ENCODE measurements around the gene SSBP1. TPM values are rescaled to one million over a fixed set of nuclear protein-coding genes. Genes with fewer than 3 reads are reported as not detected.
"Not testable (repeated sequence)": the region's sequence is repeated elsewhere in the genome, so short reads cannot be mapped to it uniquely, and the experiment has no call there.

The SSBP1 gene
- total and polyA plus RNA-seq, 2 of the 8 experiments (the other 6 are each of a cell fraction or from before 2014, with no cell fraction given): 136 to 254 TPM

DNA sequence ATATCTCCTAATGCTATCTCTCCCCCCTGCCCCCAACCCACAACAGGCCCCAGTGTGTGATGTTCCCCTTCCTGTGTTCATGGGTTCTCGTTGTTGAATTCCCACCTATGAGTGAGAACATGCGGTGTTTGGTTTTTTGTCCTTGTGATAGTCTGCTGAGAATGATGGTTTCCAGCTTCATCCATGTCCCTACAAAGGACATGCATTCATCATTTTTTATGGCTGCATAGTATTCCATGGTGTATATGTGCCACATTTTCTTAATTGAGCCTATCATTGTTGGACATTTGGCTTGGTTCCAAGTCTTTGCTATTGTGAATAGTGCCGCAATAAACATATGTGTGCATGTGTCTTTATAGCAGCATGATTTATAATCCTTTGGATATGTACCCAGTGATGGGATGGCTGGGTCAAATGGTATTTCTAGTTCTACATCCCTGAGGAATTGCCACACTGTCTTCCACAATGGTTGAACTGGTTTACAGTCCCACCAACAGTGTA is 32.0 kb downstream of the SSBP1 start:
- POLR2A ChIA-PET (ENCODE audit: partially characterized antibody): interaction anchor here (0.8 kb wide), 2 partner anchors 14 to 157 kb away, joined by 3 to 4 read pairs; no protein-coding TSS in a partner anchor
- H2AK5ac ChIP-seq (ENCODE audit: low read depth, low read length); H2AFZ ChIP-seq (ENCODE audit: low read length); H4K20me1 ChIP-seq (replicated peaks in 1 of 2; ENCODE audit: control insufficient read depth in 1 of 2, insufficient read depth in 2 of 2, low read length in 2 of 2); H3K27me3 ChIP-seq (replicated peaks in 1 of 4; ENCODE audit: control insufficient read depth in 3 of 4, extremely low read depth in 1 of 4, insufficient read depth in 3 of 4, low read length in 3 of 4); H3K4me2 ChIP-seq (ENCODE audit: insufficient read depth in 1 of 2, low read depth in 2 of 2, low read length in 2 of 2); H4K8ac ChIP-seq (ENCODE audit: extremely low read depth, insufficient read depth, low read length); H3K4me1 ChIP-seq (replicated peaks in 1 of 4; ENCODE audit: control insufficient read depth in 3 of 4, insufficient read depth in 4 of 4, low read length in 3 of 4); H3K23me2 ChIP-seq (ENCODE audit: low read depth, low read length); H2BK120ac ChIP-seq (replicated peaks; ENCODE audit: low read depth, low read length); H3K36me3 ChIP-seq (ENCODE audit: control insufficient read depth in 2 of 4, insufficient read depth in 4 of 4, low read length in 3 of 4); H3K23ac ChIP-seq (ENCODE audit: insufficient read length); H3K9me3 ChIP-seq (ENCODE audit: insufficient read depth in 2 of 2, low read depth in 1 of 2, low read length in 1 of 2); H2BK15ac ChIP-seq (ENCODE audit: low read length); CTCF ChIA-PET (ENCODE audit: partially characterized antibody); H3K9ac ChIP-seq (replicated peaks in 1 of 4; ENCODE audit: extremely low read depth in 1 of 4, low read depth in 3 of 4, low read length in 3 of 4); H3K79me2 ChIP-seq (ENCODE audit: control insufficient read depth in 1 of 2, insufficient read depth in 2 of 2, low read length in 2 of 2); H3K18ac ChIP-seq (ENCODE audit: extremely low read depth, low read length); H4K91ac ChIP-seq (replicated peaks; ENCODE audit: insufficient read length, low read length); DNase-seq (ENCODE audit: low read depth in 1 of 2, low spot score in 2 of 2); H3K56ac ChIP-seq (replicated peaks; ENCODE audit: insufficient read length, low read depth, low read length); H4K5ac ChIP-seq (ENCODE audit: insufficient read length, low read depth, low read length); H3K27ac ChIP-seq (ENCODE audit: low read depth, low read length); H3K4me3 ChIP-seq (ENCODE audit: extremely low read depth in 1 of 4, insufficient read depth in 2 of 4, low read depth in 3 of 4, low read length in 4 of 4); H2BK12ac ChIP-seq (ENCODE audit: low read depth, low read length); H3K4ac ChIP-seq (replicated peaks; ENCODE audit: insufficient read length, low read depth, low read length); H3K79me1 ChIP-seq (ENCODE audit: low read depth, low read length); H2BK5ac ChIP-seq (ENCODE audit: low read depth, low read length); FAIRE-seq; H2BK20ac ChIP-seq (ENCODE audit: low read length); H3K14ac ChIP-seq (ENCODE audit: insufficient read length): not testable (repeated sequence)
- 95% methylated on average over 3 of the region's 3 CpGs; no CpG with 5 or more reads in 1 of the 2 experiments for WGBS, 2 experiments (ENCODE audit: extremely low coverage in 1 of 2, insufficient coverage in 1 of 2, insufficient read length in 1 of 2, insufficient replicate concordance in 2 of 2, low coverage in 1 of 2, low lambda C conversion rate in 2 of 2, missing lambda C conversion rate in 1 of 2)
